ENCODE measurements around the gene IP6K2.

DNA sequence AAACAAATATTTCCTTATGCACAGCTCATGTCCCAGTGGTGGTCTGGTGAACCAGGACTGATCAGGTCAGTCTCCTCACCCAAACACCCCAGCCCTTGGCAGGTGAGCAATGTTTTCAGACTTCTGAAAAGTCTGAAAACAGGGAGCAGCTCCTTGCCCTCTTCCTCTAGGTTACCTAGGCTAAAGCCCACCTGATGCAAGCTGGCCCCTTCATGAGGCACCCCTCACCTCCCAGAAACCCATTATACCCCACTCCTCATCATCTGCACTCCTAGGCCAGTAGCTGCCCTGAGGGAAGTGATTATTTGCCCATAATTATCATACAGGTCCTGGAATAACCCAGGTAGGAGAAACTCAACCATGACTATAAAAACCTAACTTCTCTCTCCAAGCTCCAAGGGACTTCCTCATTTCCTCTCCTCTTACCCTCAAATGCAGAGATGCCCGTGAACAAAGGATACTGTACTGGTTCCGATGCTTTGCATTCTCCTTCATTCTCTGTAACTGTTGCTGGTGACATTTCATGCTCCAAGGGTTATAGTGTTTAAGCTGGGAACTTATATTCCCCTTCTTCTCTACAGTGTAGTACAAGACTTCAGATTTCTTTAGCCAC lies 26.1 kb downstream of the IP6K2 start:
- TF ChIP-seq RFX5 (IDR thresholded peaks at IDR 0.05; ENCODE audit: borderline replicate concordance, low read depth, low read length) (no peak), SRF (IDR thresholded peaks at IDR 0.05; ENCODE audit: low read depth, low read length) (no peak)
- TF ChIP-seq, protein P1, sequence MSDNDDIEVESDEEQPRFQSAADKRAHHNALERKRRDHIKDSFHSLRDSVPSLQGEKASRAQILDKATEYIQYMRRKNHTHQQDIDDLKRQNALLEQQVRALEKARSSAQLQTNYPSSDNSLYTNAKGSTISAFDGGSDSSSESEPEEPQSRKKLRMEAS (IDR thresholded peaks at IDR 0.05): no peak
- TF ChIP-seq, protein P2, sequence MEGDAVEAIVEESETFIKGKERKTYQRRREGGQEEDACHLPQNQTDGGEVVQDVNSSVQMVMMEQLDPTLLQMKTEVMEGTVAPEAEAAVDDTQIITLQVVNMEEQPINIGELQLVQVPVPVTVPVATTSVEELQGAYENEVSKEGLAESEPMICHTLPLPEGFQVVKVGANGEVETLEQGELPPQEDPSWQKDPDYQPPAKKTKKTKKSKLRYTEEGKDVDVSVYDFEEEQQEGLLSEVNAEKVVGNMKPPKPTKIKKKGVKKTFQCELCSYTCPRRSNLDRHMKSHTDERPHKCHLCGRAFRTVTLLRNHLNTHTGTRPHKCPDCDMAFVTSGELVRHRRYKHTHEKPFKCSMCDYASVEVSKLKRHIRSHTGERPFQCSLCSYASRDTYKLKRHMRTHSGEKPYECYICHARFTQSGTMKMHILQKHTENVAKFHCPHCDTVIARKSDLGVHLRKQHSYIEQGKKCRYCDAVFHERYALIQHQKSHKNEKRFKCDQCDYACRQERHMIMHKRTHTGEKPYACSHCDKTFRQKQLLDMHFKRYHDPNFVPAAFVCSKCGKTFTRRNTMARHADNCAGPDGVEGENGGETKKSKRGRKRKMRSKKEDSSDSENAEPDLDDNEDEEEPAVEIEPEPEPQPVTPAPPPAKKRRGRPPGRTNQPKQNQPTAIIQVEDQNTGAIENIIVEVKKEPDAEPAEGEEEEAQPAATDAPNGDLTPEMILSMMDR (IDR thresholded peaks at IDR 0.05; ENCODE audit: control extremely low read depth in 1 of 3, insufficient read depth in 1 of 3, low read depth in 1 of 3, low read length in 3 of 3): no peak
